ENCODE data around the gene POPDC3. TPM values are rescaled to one million over a fixed set of nuclear protein-coding genes. Genes with fewer than 3 reads are reported as not detected.
A peak's percentile ranks its signal among the peaks of the same experiment; 100 is the strongest.

POPDC3 gene
- total RNA-seq, 1 donor from 2014 or later: 6.0 TPM

DNA sequence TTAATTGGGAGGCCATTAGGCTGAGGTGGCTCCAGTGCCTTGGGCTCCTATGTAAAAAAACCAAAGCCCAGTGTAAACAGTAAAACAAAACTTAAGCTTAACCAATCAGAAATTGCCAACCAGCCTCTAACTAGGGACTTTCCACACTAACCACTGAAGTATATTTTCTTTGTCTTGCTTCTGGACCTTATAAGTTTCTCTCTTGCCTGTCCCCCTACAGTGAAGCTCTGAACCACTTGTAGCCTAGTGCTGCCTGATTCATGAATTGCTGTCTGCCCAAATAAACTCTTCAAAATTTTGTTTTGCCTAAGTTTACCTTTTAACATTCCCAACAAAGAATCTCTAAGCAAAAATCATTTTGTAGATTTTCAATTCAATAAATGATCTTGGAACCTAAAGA is 28.2 kb downstream of the POPDC3 start:
- H3K27me3 Mint-ChIP-seq: no peaks in the 10 kb centered on the region
- no peak overlapping the region for H3K27ac Mint-ChIP-seq
- no peak for TF ChIP-seq CTCF (conservative IDR thresholded peaks at IDR 0.05)
- no peaks in the 10 kb centered on the region for H3K9me3 Mint-ChIP-seq
- H3K4me3 Mint-ChIP-seq: no peak overlapping the region
- no peaks in the 10 kb centered on the region for H3K4me1 Mint-ChIP-seq (ENCODE audit: unreplicated experiment)
- no peaks in the 10 kb centered on the region for H3K36me3 Mint-ChIP-seq
- no peak for DNase-seq (ENCODE audit: extremely low spot score, unreplicated experiment)

DNA sequence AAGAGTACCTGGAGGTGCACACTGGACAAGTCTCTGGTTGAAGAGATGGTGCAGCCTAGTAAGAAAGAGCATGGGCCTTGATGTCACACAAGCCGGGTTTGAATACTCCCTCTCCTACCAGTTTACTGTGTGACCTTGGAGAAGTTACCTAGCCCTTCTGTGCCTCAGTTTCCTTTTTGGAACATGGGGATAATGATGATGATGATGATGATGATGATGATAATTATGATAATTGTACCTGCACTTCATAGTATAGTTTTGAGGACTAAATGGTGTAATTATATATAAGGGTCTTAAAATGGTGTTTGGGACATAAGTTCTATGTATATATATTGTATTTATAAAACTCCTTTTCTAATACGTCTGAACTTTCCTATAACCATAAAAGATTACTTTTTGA is 41.7 kb downstream of the POPDC3 start:
- Mint-ChIP-seq H3K27ac (no peak overlapping the region), H3K27me3 (peaks cover 34% of the 10 kb centered on the region), H3K9me3 (no peaks in the 10 kb centered on the region), H3K4me1 (ENCODE audit: unreplicated experiment) (peaks cover 5% of the 10 kb centered on the region), H3K4me3 (peak overlapping the region; percentile 89), H3K36me3 (peaks cover 3% of the 10 kb centered on the region)
- DNase-seq (ENCODE audit: extremely low spot score, unreplicated experiment): no peak
- no peak for TF ChIP-seq CTCF (conservative IDR thresholded peaks at IDR 0.05)

DNA sequence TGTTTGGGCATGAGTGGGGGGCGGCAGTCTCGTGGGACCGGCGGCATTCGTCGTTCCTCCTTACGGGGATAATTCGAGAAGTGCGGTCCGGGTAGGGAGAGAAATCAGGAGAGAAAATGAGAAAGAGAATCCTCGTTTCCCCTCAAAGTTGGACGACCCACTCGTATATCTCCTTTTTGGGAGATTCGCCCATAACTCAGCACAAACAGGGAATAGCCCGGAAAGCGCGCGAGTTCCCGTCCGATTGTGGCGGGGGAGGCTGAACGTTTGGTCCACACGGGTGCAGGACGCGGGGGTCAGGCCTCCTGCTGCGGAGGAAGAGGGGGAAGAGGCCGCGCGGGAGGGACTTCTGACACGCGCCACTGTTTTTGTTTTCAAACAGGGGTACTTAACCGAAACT is 42.4 kb downstream of the POPDC3 start:
- Mint-ChIP-seq H3K9me3 (no peaks in the 10 kb centered on the region), H3K4me3 (peak overlapping the region; percentile 89), H3K4me1 (ENCODE audit: unreplicated experiment) (peaks cover 5% of the 10 kb centered on the region), H3K27me3 (peaks cover 34% of the 10 kb centered on the region), H3K27ac (peak overlapping the region; percentile 55), H3K36me3 (peaks cover 4% of the 10 kb centered on the region)
- DNase-seq (ENCODE audit: extremely low spot score, unreplicated experiment): no peak
- no peak for TF ChIP-seq CTCF (conservative IDR thresholded peaks at IDR 0.05)

- DNase-seq (ENCODE audit: extremely low spot score, unreplicated experiment): peak; percentile 77
- Mint-ChIP-seq H3K4me1 (ENCODE audit: unreplicated experiment) (peaks cover 5% of the 10 kb centered on the region), H3K4me3 (peak overlapping the region; percentile 89), H3K27ac (peak overlapping the region; percentile 55), H3K9me3 (no peaks in the 10 kb centered on the region), H3K36me3 (peaks cover 6% of the 10 kb centered on the region), H3K27me3 (peaks cover 34% of the 10 kb centered on the region)
- peak; percentile 64 for TF ChIP-seq CTCF (conservative IDR thresholded peaks at IDR 0.05)
These were observed 43.1 kb downstream of the POPDC3 start for GRCh38 chr6:105136431-105137350.

GRCh38 chr6:105135907-105136430 is 43.8 kb downstream of the POPDC3 start:
- Mint-ChIP-seq H3K4me3 (peak overlapping the region; percentile 89), H3K36me3 (peaks cover 6% of the 10 kb centered on the region), H3K27me3 (peaks cover 32% of the 10 kb centered on the region), H3K4me1 (ENCODE audit: unreplicated experiment) (peaks cover 4% of the 10 kb centered on the region), H3K9me3 (no peaks in the 10 kb centered on the region), H3K27ac (no peak overlapping the region)
- TF ChIP-seq CTCF (conservative IDR thresholded peaks at IDR 0.05): no peak
- no peak for DNase-seq (ENCODE audit: extremely low spot score, unreplicated experiment)

All from type B pancreatic cell (in vitro differentiated cells).